ENCODE data around the gene CCDC80. TPM values are rescaled to one million over a fixed set of nuclear protein-coding genes. Genes with fewer than 3 reads are reported as not detected.

CCDC80 gene
- total RNA-seq, 4 donors from 2014 or later: 8.0 to 32.2 (median 17.1) TPM

GRCh38 chr3:112607863-112608262 is 33.1 kb downstream of the CCDC80 start:
- DNase-seq (ENCODE audit: low spot score in 2 of 2): no peak
- no peaks in the 10 kb centered on the region for H3K4me1 ChIP-seq
- TF ChIP-seq EP300 (IDR thresholded peaks at IDR 0.05) (no peak), POLR2A (IDR thresholded peaks at IDR 0.05) (no peak), CTCF (IDR thresholded peaks at IDR 0.05) (no peak), POLR2AphosphoS5 (IDR thresholded peaks at IDR 0.05) (no peak)
- H3K36me3 ChIP-seq: peaks cover 5% of the 10 kb centered on the region
- H3K4me3 ChIP-seq: no peak overlapping the region
- H3K27ac ChIP-seq: no peak overlapping the region
- H3K9me3 ChIP-seq: no peaks in the 10 kb centered on the region
- no peaks in the 10 kb centered on the region for H3K27me3 ChIP-seq

GRCh38 chr3:112606098-112606497 is 34.8 kb downstream of the CCDC80 start:
- WGBS: 86% methylated on average over 2 of the region's 2 CpGs
- TF ChIP-seq POLR2AphosphoS5 (IDR thresholded peaks at IDR 0.05) (no peak), EP300 (IDR thresholded peaks at IDR 0.05) (no peak), CTCF (IDR thresholded peaks at IDR 0.05) (no peak), POLR2A (IDR thresholded peaks at IDR 0.05) (no peak)

GRCh38 chr3:112605285-112605684 is 35.7 kb downstream of the CCDC80 start:
- Histone ChIP-seq H3K36me3 (no peaks in the 10 kb centered on the region), H3K27me3 (no peaks in the 10 kb centered on the region), H3K4me3 (no peak overlapping the region), H3K27ac (no peak overlapping the region), H3K9me3 (no peaks in the 10 kb centered on the region), H3K4me1 (no peaks in the 10 kb centered on the region)
- no peak for DNase-seq (ENCODE audit: low spot score in 2 of 2)
- TF ChIP-seq CTCF (IDR thresholded peaks at IDR 0.05): no peak
- TF ChIP-seq POLR2A (IDR thresholded peaks at IDR 0.05): no peak
- TF ChIP-seq EP300 (IDR thresholded peaks at IDR 0.05): no peak
- TF ChIP-seq POLR2AphosphoS5 (IDR thresholded peaks at IDR 0.05): no peak
- WGBS: 78% methylated on average over 9 of the region's 9 CpGs

More at GRCh38 chr3:112606098-112606497, 34.8 kb downstream of the CCDC80 start:
- Histone ChIP-seq H3K27me3 (no peaks in the 10 kb centered on the region), H3K9me3 (no peaks in the 10 kb centered on the region), H3K4me3 (no peak overlapping the region), H3K36me3 (no peaks in the 10 kb centered on the region), H3K27ac (no peak overlapping the region), H3K4me1 (no peaks in the 10 kb centered on the region)
- DNase-seq (ENCODE audit: low spot score in 2 of 2): no peak

GRCh38 chr3:112604536-112604935 is 36.4 kb downstream of the CCDC80 start:
- no peaks in the 10 kb centered on the region for H3K36me3 ChIP-seq
- no peak for DNase-seq (ENCODE audit: low spot score in 2 of 2)
- no peak overlapping the region for H3K4me3 ChIP-seq
- H3K4me1 ChIP-seq: no peaks in the 10 kb centered on the region
- H3K9me3 ChIP-seq: no peaks in the 10 kb centered on the region
- no peak overlapping the region for H3K27ac ChIP-seq
- TF ChIP-seq CTCF (IDR thresholded peaks at IDR 0.05) (no peak), POLR2A (IDR thresholded peaks at IDR 0.05) (no peak), EP300 (IDR thresholded peaks at IDR 0.05) (no peak), POLR2AphosphoS5 (IDR thresholded peaks at IDR 0.05) (no peak)
- H3K27me3 ChIP-seq: no peaks in the 10 kb centered on the region
- WGBS: 56% methylated on average over 4 of the region's 4 CpGs

DNA sequence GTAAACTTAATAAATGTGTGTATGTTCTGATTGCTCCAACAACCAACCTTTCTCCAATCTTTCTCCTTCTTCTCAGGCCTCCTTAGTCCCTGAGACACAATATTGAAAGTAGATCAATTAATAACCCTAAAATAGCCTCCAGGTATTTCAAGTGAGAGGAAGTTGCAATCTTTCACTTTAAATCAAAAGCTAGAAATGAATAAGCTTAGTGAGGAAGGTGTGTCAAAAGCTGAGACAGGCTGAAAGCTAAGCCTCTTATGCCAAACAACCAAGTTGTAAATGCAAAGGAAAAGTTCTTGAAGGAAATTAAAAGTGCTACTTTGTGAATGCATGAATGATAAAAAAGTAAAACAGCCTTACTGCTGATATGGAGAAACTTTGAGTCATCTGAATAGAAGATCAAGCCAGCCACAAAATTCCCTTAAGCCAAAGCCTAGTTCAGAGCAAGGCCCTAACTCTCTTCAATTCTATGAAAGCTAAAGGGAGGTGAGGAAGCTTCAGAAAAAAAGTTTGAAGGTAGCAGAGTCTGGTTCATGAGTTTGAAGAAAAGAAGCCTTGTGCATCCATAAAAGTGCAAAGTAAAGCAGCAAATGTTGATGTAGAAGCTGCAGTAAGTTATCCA is 38.6 kb downstream of the CCDC80 start:
- Histone ChIP-seq H3K4me1 (no peaks in the 10 kb centered on the region), H3K27ac (no peak overlapping the region), H3K36me3 (peaks cover 9% of the 10 kb centered on the region), H3K4me3 (no peak overlapping the region), H3K9me3 (no peaks in the 10 kb centered on the region), H3K27me3 (no peaks in the 10 kb centered on the region)
- DNase-seq (ENCODE audit: low spot score in 2 of 2): no peak
- TF ChIP-seq EP300 (IDR thresholded peaks at IDR 0.05): no peak
- TF ChIP-seq POLR2AphosphoS5 (IDR thresholded peaks at IDR 0.05): no peak
- no peak for TF ChIP-seq CTCF (IDR thresholded peaks at IDR 0.05)
- no peak for TF ChIP-seq POLR2A (IDR thresholded peaks at IDR 0.05)

Measured in suprapubic skin (tissue), 4 donors.